Superior temporal gyrus (tissue), 1 donor: ENCODE data around the gene TADA2B.
A peak's percentile ranks its signal among the peaks of the same experiment; 100 is the strongest.

Experiments
- DNase-seq: peaks from one replicate; pipeline ENCODE4 v3.0.0-alpha.2; 2016; ENCODE audit errors: extremely low spot score

TADA2B gene

DNA sequence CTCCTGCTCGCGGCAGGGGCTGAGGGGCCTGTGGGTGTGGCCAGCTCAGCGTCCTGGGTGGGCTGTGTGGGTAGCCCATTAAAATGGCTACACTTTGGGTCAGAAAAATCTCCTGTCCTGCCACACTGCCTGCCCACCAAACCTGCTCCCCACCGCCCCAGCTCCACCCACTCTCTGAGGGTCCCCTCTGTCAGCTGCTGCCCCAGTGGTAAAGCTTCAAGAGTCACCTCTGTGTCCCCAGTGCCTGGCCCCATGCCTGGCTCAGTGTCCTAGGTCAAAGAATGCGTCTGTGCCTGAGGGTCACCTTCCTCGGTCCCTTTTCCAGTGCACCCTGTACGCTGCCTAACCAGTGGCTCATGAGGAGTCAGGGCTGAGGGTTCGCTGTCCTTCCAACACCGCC is 24.9 kb upstream of the TADA2B start:
- no peak for DNase-seq

DNA sequence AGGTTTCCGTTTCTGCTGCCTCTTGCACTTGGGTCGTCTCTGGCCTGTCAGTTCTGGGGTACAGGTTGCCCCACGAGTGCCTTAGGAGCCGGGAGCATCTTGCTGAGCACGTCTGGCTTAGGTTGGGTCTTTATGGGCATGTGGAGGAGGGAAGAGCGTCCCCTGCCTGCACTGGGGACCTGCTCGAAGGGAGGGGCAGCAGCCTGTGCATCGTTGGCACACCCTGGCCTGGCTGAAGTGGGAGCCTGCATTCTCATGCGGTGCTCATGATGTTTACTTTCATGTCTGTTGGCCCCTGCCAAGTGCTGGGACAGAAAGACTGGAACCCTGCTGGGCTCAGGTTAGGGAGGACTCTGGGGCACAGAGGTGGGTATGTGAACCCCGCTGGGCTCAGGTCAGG is 23.8 kb upstream of the TADA2B start:
- DNase-seq, result no peak

DNA sequence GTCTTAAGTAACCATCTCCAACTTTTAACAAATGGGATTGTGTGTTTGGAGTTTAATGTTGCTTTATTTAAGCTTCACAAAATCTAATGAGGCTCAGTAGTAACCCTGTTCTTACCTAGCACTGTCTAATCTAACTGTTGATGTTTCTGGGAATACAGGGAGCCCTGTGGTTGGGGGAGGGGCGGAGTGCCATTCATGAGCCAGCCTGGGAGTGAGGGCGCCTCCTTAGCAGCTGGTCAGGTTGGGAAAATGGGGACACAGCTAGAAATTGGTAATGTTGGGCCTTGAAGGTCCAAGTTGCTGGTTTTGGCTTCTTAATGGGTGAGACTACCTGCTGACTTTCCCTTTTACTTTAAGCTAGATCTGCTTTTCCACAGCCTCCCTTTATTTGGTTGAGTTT is 22.9 kb upstream of the TADA2B start:
- no peak for DNase-seq

DNA sequence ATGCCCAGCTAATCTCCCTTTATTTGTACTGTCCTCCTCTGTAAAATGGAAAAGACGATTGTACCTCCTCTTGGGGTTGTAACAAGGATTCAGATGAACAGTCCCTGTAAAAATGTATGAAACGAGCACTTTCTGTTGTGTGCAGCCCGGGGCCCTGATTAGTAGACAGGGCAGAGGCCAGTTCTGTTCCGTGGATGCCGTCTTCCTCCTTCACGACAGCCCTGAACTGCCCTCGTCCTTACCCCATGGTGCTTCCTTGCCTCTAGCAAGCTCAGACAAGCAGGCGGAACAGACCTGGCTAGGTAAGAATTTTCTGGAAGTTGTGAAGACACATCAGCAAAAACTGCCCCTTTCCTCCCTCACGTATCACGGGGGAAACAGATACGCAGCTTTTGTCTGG is 22.3 kb upstream of the TADA2B start:
- DNase-seq, result no peak

DNA sequence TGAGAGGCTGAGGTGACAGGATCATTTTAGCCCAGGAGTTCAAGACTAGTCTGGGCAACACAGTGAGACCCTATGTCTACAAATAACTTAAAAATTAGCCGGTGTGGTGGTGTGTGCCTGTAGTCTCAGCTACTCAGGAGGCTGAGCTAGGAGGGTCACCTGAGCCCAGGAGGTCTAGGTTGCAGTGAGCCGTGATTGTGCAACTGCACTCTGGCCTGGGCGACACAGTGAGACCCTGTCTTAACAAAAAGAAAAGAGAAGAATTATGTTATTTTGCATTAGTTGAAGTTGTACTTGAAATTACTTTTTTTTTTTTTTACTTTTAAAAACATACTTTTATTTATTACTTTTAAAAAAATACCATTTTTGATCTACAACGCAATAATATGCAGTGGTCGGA is 21.8 kb upstream of the TADA2B start:
- DNase-seq, result no peak

DNA sequence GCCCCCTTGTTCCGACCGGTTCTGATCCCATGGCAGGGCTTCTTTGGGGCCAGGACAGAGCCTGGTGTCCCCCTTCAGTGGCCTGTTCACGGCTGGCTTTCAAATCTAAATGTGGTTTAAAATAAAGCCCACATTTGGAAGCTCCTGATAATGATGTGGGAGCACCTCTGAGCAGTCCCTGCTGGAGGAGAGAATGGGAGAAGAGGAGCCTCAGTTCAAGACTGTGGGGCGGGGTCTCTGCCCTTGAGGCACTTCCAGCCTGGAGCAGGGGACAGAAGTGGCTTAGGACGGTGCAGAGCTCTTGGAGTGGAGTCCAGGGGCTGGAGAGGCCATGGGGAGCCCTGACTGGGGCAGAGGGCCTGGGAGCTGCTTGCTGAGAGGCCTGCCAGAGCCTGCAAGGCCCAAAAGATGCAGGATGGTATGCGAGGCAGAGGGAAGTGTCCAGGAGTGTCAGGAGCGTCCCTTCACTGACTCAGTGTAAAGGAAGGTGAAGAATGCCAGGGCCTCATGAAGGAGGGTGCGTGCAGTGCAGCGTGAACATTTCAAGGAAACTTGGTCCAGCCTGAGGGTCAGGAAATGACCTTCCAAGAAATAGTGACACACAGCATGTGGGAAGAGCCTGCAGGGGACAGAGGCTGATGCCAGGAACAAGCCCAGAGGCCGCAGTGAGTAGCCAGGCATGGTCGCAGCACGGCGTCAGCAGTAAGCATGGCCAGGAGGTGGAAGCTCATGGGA is 21.1 kb upstream of the TADA2B start:
- DNase-seq, result no peak

DNA sequence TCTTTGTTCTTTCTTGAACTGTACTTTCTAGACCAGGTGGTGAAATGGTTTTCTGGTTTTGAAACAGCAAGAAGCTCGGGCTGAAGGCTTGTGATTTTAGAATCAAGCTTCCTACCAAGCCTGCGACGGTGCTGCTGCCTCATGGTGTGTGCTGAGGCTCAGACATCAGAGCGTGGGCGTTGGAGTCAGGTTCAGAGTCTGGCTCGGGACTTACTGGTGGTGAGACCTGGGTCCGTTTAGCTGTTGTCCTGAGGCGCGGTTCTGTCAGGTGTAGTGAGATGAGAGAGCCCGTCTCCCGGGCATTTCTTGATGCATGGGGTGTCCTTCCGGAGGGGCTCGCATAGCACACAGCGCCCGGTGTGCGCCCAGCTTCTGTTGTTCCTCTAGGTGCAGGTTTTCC is 19.7 kb upstream of the TADA2B start:
- DNase-seq, result peak; percentile 18

DNA sequence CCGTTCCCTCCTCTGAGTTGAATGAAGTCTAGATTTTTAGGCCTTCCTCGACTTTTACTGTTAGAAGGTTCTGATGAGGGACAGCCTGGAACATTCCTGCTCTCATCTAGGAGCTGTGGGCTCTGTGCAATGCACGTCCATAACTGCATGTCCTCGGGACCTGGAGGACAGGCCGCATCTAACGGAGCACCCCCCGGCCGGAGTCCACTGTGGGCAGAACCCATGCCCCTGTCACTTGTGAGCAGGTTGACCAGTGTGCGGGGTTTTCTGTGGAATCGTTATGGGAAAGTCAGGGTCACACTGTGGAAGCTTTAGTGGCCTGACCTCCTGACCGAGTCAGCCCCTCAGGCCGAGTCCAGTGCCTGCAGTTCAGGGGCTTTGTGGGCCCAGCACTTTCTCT is 19.3 kb upstream of the TADA2B start:
- DNase-seq, result no peak

DNA sequence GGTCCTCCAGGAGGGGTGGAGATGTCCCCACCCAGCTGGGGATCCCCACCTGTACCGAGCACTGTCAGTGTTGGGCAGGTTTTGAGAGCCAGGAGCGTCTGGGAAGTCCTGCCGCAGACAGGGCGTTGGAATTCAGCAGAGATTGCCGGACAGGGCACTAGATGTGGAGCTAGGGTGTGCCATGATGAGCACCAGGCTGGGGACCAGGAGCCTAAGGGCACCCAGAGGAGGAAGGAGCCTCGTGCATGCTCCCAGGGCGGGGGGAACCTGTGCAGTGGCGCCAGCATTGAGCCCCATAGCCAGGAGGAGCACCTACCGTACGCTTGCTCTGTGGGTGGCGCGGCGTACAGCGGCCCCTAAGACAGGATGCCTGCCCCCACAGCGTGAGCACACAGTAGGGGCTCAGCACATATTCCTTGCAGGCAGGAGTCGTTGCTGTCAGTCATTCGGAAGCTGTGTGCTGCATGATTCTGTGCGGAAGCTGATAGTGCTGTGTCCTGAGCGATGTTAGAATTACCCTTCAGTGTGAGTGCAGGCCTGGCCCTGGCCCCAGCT is 18.8 kb upstream of the TADA2B start:
- no peak for DNase-seq

DNA sequence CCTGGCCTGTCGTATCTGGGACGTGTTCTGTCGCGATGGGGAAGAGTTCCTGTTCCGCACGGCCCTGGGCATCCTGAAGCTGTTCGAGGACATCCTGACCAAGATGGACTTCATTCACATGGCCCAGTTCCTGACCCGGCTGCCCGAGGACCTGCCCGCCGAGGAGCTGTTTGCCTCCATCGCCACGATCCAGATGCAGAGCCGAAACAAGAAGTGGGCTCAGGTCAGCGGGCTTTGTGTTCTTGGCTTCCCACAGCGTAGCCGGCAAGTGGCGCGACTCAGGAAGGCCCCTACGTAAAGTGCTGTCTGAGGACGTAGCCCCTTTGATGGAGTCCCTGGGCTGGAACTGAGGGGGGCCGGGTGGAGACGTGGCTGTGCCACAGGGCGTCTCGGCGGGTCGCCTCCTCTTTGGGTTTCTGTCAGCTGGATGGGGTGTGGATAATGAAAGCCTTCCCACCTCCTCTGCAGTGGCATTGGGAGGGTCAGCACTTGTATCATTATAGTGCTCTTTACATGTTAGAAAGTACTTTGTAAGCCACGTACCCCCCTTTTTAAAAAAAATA is 18.1 kb upstream of the TADA2B start:
- DNase-seq, result no peak

DNA sequence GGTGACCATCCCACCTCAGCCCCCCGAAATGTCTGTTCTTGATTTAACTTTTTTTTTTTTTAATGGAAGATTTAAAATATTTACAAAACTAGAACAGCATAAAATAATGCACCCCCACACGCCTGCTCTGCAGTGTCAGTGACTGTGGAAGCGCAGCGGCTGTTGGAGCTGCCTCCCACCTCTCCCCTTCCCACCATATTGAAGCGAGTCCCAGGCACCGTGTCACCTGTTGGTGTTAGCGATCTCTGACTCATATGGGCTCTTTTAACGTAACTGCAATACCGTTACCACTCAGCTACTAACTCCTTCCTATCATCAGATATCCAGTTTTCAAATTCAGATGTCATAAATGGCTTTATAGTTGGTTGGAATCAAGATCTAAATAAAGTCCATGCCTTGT is 17.1 kb upstream of the TADA2B start:
- DNase-seq, result no peak

DNA sequence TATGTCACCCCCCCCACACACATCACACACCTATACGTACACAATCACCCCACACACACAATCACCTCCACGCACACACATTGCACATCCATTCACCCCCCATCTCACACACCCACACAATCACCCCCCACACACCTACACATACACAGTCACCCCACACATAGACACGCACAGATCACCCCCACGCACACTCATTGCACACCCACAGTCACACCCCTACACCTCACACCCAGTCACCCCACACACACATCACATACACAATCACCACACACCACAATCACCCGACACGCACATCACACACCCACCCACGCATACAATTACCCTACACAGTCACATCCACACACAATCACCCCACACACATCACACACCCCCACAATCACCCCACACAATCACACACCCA is 15.9 kb upstream of the TADA2B start:
- DNase-seq, result no peak

DNA sequence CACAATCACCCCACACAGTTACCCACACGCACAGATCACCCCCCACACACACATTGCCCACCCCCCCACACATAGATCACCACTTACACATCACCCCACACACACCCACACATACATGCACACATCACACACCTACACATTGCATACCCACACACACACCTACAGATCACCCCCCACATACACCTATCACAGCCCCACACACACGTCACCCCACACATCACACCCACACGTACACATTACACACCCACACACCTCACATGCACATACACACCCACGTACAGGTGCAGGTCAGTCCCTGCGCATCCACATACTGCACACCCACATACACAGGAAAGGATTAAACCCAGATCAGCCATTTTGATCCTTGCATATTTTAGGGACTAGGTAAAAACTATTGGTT is 15.3 kb upstream of the TADA2B start:
- no peak for DNase-seq

DNA sequence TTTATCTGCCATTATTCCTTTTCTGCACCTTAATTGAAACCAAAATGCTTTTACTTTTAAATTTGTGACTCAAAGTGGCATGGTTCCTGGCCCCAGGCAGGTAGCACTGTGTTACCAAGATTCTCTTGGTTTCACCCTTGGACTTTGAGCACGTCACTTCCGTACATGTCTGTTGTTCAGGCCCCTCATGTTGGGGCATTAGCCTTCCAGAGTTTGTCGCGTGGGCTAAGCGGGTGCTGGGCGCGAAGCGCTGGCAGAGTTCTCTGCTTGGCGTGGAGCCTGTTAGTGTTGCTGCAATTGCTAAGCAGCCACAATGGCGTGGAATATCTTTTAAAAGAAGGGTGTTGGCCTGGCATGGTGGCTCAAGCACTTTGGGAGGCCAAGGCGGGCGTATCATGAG is 14.0 kb upstream of the TADA2B start:
- peak; percentile 26 for DNase-seq

DNA sequence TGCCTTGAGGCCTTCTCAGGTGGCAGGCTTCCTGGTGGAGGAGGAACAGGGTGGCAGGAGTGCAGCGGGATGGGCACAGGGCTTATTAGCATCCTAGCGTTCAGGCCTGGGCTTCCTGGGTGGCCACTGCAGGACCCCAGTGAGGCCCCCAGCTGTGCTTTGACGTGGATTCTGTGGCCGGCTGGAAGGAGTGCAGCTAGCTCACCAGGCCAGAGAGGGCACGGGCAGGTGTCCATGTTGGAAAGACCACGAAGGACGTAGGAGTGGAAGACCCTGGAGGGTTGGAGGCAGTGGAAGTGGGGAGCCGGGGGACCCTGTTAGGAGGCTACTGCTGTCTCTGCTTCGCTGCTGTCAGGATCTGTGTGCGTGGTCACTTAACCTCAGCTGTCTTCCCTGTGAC is 13.3 kb upstream of the TADA2B start:
- DNase-seq, result no peak

DNA sequence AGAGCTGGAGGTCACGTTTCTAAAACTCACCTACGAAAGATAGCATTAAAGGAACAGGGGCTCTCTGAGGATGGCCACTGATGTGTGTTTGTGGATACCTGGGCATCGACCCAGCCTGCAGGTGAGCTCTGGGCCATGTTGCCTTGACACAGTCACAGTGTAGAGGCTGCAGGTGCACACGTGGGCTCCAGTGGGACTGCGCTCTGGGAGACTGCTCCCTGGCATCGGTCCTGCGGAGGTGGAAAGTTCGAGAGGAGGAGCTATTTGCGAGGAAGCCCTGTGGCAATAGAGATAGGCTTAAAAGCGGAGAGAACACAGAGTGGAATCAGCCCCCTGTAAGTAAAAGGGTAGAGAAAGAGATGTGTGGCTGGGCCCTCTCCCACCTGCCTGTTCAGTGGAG is 12.3 kb upstream of the TADA2B start:
- no peak for DNase-seq

DNA sequence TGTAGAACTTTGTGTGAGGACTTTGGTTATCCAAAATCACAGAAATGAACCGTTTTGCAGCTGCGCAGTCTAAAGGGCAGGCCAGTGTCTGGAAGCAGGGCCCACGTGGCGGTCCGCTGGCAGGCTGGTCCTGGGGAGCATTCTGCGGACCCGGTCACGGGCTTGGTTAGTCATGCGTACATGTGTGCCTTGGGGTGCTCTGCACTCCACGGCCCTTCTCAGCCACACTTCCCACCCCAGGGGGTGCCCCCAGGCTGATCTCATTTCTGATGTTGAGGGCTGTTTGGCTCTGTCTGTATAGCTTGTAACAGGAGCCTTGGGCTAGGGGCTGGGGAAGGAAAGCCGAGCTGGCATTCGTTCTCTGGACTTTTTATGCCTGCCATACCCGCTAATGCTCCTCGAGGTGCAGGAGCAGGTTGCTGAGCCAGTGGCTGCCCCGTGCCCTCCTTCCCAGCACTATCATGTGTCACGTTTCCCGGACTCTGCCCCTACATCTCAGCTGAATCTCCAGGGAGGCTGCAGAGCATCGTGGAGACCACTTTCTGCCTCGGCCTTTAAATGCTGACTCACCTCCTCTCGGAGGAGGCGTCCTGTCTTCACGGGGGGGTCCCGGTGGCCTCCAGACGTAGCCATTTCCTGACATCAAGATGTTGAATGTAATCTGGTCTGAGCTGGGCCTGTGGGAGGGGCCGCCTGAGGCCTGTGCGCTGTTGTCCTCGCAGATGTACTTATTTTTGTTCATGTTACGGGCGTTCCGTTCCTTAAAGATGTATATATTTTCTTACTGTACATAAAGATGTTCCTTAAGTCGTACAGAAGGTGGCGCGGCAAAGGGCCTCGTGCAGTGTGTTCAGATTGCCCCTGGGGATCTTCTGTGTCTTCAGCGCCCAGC is 11.4 kb upstream of the TADA2B start:
- no peak for DNase-seq

DNA sequence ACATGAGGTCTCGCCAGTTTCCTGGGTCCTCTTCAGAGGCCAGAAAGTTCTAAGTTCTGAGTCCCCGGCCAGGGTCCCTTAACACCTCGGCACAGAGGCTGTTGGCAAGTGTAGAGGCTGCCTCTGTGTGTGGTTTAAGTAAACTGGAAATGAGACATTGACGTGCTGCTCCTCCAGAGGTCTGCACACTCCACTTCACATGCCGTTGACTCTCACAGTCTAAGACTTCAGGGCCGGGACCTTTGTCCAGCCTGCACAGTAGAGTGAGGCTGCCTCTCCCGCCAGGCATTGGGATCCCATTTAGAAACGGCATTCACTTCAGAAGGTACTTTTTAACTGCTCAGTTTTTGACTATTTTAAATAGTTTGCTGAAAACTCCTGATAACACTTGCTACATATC is 10.6 kb upstream of the TADA2B start:
- DNase-seq, result no peak

DNA sequence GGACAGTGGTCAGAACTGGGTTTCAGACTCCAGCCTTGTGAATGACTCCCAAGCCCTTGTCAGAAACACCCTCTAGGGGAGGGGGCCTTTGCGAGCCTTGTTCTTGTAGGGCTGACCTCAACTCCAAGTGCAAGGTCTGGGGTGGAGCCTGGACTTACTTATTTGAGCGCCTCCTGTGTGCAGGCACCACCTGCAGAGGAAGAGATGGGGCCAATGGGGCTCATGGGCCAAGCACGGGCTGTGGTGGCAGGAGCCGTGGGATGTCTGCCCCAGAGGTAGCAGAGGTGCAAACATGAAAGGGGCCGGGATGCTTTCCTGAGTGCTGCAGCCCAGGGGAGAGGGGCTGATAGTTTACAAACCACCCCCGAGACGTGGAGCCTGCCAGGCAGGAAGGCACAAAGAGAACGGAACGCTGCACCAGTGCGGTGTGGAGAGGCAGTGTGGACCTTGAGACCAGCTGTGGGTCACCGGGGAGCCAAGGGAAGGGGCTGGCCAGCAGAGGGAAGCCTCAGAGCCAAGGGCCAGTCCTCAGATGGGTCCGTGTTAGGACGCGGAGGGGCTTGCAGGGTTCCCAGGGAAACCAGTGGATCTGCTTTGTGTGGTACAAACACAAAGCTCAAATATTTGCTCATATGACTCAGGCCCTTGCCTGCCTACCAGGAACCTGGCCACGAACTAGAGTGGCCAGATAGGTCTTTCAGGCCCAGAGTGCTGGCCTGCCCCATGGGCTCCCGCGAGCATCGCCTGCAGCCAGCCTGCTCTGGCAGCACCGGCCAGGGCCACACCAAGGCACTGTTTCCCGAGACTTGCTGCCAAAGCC is 8.7 kb upstream of the TADA2B start:
- DNase-seq, result no peak

DNA sequence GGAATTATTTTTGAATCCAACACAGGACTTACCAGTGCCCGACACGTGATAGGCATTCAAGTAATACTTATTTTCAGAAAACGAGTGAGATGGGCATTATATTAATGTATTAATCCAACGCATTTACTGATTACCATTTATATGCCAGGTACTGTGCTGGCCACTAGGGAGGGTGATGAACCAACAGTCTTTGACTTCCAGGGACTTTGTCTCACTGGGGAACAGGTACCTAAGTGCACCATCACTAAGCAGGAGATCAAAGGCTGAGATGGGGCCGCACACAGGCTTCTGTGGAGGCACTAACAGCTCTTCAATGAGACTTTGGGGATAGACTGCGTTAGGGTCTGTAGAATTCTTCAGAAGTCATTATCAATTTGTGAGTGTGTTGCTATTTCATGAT is 5.7 kb upstream of the TADA2B start:
- no peak for DNase-seq

DNA sequence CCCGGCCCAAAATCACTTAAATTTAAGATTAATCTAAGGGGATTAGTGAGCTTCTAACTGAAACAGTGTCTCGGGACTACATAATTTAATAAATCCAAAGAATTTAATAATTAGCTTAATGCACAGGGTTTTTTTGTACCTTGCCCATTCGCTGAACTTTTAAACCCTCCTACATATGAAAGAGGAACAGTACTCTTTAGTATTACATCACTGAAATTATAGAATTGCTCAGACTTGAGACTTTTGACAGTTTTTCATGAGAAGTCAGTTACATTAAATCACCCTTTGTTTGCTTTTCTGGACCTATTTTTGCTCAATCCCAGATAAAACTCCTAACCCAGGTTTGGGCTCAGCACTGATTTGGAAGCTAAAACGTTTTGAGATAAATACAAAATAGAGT is 2.4 kb upstream of the TADA2B start:
- DNase-seq, result no peak

DNA sequence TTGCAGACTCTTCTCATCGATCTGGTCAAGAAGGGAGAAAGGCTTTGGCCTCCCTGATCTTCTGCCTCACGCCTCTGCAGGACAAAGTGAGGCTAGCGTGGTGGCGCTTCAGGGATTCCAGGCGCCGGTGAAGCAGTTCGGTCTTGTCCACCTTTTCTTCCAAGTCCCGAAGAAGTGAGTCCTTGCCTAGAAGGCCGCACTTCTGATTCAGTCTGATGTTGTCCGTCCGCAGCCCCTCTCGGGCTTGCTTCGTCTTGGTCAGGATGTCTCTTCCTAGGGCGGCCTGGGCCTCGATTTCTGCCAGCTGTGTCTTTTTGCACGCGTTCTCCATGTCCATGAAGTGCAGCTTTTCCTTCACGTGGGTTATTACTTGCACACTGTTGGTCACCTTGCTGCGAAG is 1.9 kb upstream of the TADA2B start:
- DNase-seq, result no peak
